DMS 273 (cell line): ENCODE results near the gene ERI3.

Source experiments
- DNase-seq: peaks from one replicate; lab custom pipeline; 2025; ENCODE audit not compliant: unreplicated experiment; lab: John Stamatoyannopoulos, UW

Gene ERI3

GRCh38 chr1:44289530-44289929 lies 65.5 kb downstream of the ERI3 start:
- DNase-seq = no peak

- DNase-seq = no peak
These were observed 66.2 kb downstream of the ERI3 start for GRCh38 chr1:44288883-44289282.

- DNase-seq = no peak
These were observed 70.9 kb downstream of the ERI3 start for GRCh38 chr1:44284184-44284583.

GRCh38 chr1:44283524-44284173 lies 71.4 kb downstream of the ERI3 start:
- DNase-seq = no peak

GRCh38 chr1:44282704-44283426 lies 72.2 kb downstream of the ERI3 start:
- DNase-seq = no peak

GRCh38 chr1:44281962-44282703 lies 72.9 kb downstream of the ERI3 start:
- DNase-seq = no peak

GRCh38 chr1:44276901-44277300 lies 78.2 kb downstream of the ERI3 start:
- no peak for DNase-seq

GRCh38 chr1:44275991-44276405 lies 79.1 kb downstream of the ERI3 start:
- DNase-seq = peak; percentile 41

- no peak for DNase-seq
These were observed 79.6 kb downstream of the ERI3 start for GRCh38 chr1:44275296-44275962.

- no peak for DNase-seq
These were observed 81.3 kb downstream of the ERI3 start for GRCh38 chr1:44273560-44274350.

GRCh38 chr1:44272992-44273391 lies 82.1 kb downstream of the ERI3 start:
- no peak for DNase-seq

GRCh38 chr1:44271646-44272045 lies 83.4 kb downstream of the ERI3 start:
- no peak for DNase-seq

- DNase-seq = no peak
These were observed 84.1 kb downstream of the ERI3 start for GRCh38 chr1:44270686-44271628.

- no peak for DNase-seq
These were observed 87.0 kb downstream of the ERI3 start for GRCh38 chr1:44268054-44268453.

- DNase-seq = no peak
These were observed 87.6 kb downstream of the ERI3 start for GRCh38 chr1:44267438-44267837.

- no peak for DNase-seq
These were observed 88.4 kb downstream of the ERI3 start for GRCh38 chr1:44266400-44267344.

- no peak for DNase-seq
These were observed 89.2 kb downstream of the ERI3 start for GRCh38 chr1:44265656-44266358.

- no peak for DNase-seq
These were observed 90.6 kb downstream of the ERI3 start for GRCh38 chr1:44264451-44264771.
